ENCODE measurements around the gene MVB12A.

The MVB12A gene

GRCh38 chr19:17423429-17424208, 3.8 kb downstream of the MVB12A start:
- Histone ChIP-seq H3K27me3 (no peaks in the 10 kb centered on the region), H3K4me3 (no peak overlapping the region), H3K4me2 (0 out of 22 replicates have a peak overlapping the region, but pooled peaks of 1 of the 11 experiments have one; percentile 67), H3K27ac (no peak overlapping the region), H3K9me3 (replicated peaks in 1 of 11) (no peaks in the 10 kb centered on the region), H3K4me1 (peaks cover 18 to 44% (median 36%) of the 10 kb centered on the region in 10 experiments), H4K20me1 (no peaks in the 10 kb centered on the region), H3K9ac (peak overlapping the region in 1 of 11 experiments; percentile 15; a peak in 2 of 22 replicates), H3K36me3 (peaks cover 0 to 22% (median 15%) of the 10 kb centered on the region in 11 experiments; a peak in 17 of 22 replicates)
- no peak for TF ChIP-seq Cebpa-rat (IDR thresholded peaks at IDR 0.05)

GRCh38 chr19:17424743-17425365, 5.0 kb downstream of the MVB12A start:
- no peaks in the 10 kb centered on the region for H3K27me3 ChIP-seq
- peak overlapping the region; percentile 12 to 67 (median 56); a peak in 21 of 22 replicates for H3K4me2 ChIP-seq
- peak overlapping the region in 1 of 11 experiments; percentile 34; a peak in 1 of 22 replicates for H3K27ac ChIP-seq
- no peaks in the 10 kb centered on the region for H4K20me1 ChIP-seq
- H3K4me3 ChIP-seq = no peak overlapping the region
- H3K9ac ChIP-seq = peak overlapping the region in 5 of 11 experiments; percentile 9 to 35 (median 13); a peak in 3 of 22 replicates
- no peak for TF ChIP-seq Cebpa-rat (IDR thresholded peaks at IDR 0.05)
- H3K36me3 ChIP-seq = peaks cover 0 to 22% (median 15%) of the 10 kb centered on the region in 11 experiments; a peak in 17 of 22 replicates
- H3K4me1 ChIP-seq = peaks cover 12 to 47% (median 39%) of the 10 kb centered on the region in 10 experiments; a peak in 18 of 20 replicates
- H3K9me3 ChIP-seq (replicated peaks in 1 of 11) = no peaks in the 10 kb centered on the region

DNA sequence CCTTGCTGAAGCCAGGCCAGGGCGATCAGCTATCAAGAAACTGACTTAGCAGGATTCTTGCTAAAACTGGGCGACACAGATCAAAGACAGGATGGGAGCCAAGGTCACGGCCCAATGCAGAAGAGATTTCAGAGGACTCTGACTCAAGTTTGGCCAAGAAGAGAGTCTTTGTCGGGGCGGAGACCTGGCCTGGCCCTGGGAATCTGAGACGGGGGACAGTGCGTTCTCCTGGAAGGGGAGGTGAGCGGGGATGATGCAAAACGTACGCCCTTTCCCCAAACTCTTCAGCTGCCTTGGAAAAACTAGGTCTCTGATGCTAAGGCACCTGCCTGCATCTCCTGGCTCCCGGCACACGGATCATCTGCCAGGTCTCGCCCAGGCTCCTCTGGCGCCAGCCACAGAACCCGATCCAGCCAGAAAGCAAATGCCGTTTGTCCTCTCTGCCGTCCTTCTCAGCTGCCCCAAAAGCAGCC, 9.8 kb downstream of the MVB12A start:
- Histone ChIP-seq H4K20me1 (no peaks in the 10 kb centered on the region), H3K27ac (no peak overlapping the region), H3K4me3 (no peak overlapping the region), H3K4me2 (peak overlapping the region in 9 of 11 experiments; percentile 1 to 45 (median 21); a peak in 10 of 22 replicates), H3K9ac (peak overlapping the region in 2 of 11 experiments; percentile 3 to 27; a peak in 2 of 22 replicates), H3K36me3 (no peaks in the 10 kb centered on the region), H3K9me3 (replicated peaks in 1 of 11) (no peaks in the 10 kb centered on the region), H3K4me1 (peaks cover 1 to 36% (median 26%) of the 10 kb centered on the region in 10 experiments; a peak in 19 of 20 replicates), H3K27me3 (no peaks in the 10 kb centered on the region)
- no peak for TF ChIP-seq Cebpa-rat (IDR thresholded peaks at IDR 0.05)

- H3K36me3 ChIP-seq = peaks cover 8 to 14% (median 13%) of the 10 kb centered on the region in 11 experiments; a peak in 19 of 22 replicates
- H3K4me3 ChIP-seq = no peak overlapping the region
- H3K27me3 ChIP-seq = no peaks in the 10 kb centered on the region
- H3K27ac ChIP-seq = no peak overlapping the region
- peak overlapping the region in 5 of 11 experiments; percentile 2 to 33 (median 12); a peak in 2 of 22 replicates for H3K4me2 ChIP-seq
- H3K4me1 ChIP-seq = peaks cover 0 to 29% (median 19%) of the 10 kb centered on the region in 10 experiments; a peak in 15 of 20 replicates
- H3K9ac ChIP-seq = no peak overlapping the region
- no peaks in the 10 kb centered on the region for H4K20me1 ChIP-seq
- peaks cover 0 to 7% (median 0%) of the 10 kb centered on the region in 11 experiments; a peak in 3 of 22 replicates for H3K9me3 ChIP-seq (replicated peaks in 1 of 11)
- no peak for TF ChIP-seq Cebpa-rat (IDR thresholded peaks at IDR 0.05)
Measured at GRCh38 chr19:17431417-17431816, 11.6 kb downstream of the MVB12A start.

- no peak for TF ChIP-seq Cebpa-rat (IDR thresholded peaks at IDR 0.05)
- no peaks in the 10 kb centered on the region for H3K27me3 ChIP-seq
- no peak overlapping the region for H3K9ac ChIP-seq
- H3K4me1 ChIP-seq = peaks cover 0 to 11% (median 8%) of the 10 kb centered on the region in 10 experiments; a peak in 8 of 20 replicates
- no peak overlapping the region for H3K27ac ChIP-seq
- H3K36me3 ChIP-seq = peaks cover 10 to 18% (median 16%) of the 10 kb centered on the region in 11 experiments; a peak in 19 of 22 replicates
- H3K4me2 ChIP-seq = no peak overlapping the region
- peaks cover 0 to 7% (median 0%) of the 10 kb centered on the region in 11 experiments; a peak in 3 of 22 replicates for H3K9me3 ChIP-seq (replicated peaks in 1 of 11)
- no peaks in the 10 kb centered on the region for H4K20me1 ChIP-seq
- no peak overlapping the region for H3K4me3 ChIP-seq
Measured at GRCh38 chr19:17435218-17435617, 15.4 kb downstream of the MVB12A start.

GRCh38 chr19:17436094-17436873, 16.4 kb downstream of the MVB12A start:
- no peak overlapping the region for H3K4me3 ChIP-seq
- H3K27ac ChIP-seq = no peak overlapping the region
- no peaks in the 10 kb centered on the region for H4K20me1 ChIP-seq
- peaks cover 0 to 10% (median 7%) of the 10 kb centered on the region in 10 experiments; a peak in 8 of 20 replicates for H3K4me1 ChIP-seq
- H3K9ac ChIP-seq = no peak overlapping the region
- no peaks in the 10 kb centered on the region for H3K27me3 ChIP-seq
- peaks cover 0 to 10% (median under 1%) of the 10 kb centered on the region in 11 experiments; a peak in 7 of 22 replicates for H3K9me3 ChIP-seq (replicated peaks in 1 of 11)
- no peak overlapping the region for H3K4me2 ChIP-seq
- H3K36me3 ChIP-seq = peaks cover 10 to 18% (median 16%) of the 10 kb centered on the region in 11 experiments; a peak in 19 of 22 replicates
- TF ChIP-seq Cebpa-rat (IDR thresholded peaks at IDR 0.05) = no peak

GRCh38 chr19:17436874-17437267, 17.0 kb downstream of the MVB12A start:
- H3K4me3 ChIP-seq = no peak overlapping the region
- H3K4me2 ChIP-seq = no peak overlapping the region
- peaks cover 0 to 5% (median 3%) of the 10 kb centered on the region in 10 experiments; a peak in 8 of 20 replicates for H3K4me1 ChIP-seq
- peaks cover 0 to 15% (median 6%) of the 10 kb centered on the region in 11 experiments; a peak in 10 of 22 replicates for H3K9me3 ChIP-seq (replicated peaks in 1 of 11)
- H4K20me1 ChIP-seq = no peaks in the 10 kb centered on the region
- peaks cover 10 to 18% (median 16%) of the 10 kb centered on the region in 11 experiments; a peak in 19 of 22 replicates for H3K36me3 ChIP-seq
- no peak overlapping the region for H3K27ac ChIP-seq
- TF ChIP-seq Cebpa-rat (IDR thresholded peaks at IDR 0.05) = no peak
- no peak overlapping the region for H3K9ac ChIP-seq
- H3K27me3 ChIP-seq = no peaks in the 10 kb centered on the region

Data from BLaER1 treated with 17β-estradiol and CSF1 and Interleukin-3, amounts not matched to agents 10 nM and 100 nM (cell line).